Uterus (tissue), 4 donors: ENCODE measurements around the gene KLF6. TPM values are rescaled to one million over a fixed set of nuclear protein-coding genes. Genes with fewer than 3 reads are reported as not detected.
A peak's percentile ranks its signal among the peaks of the same experiment; 100 is the strongest.

Source experiments
- DNase-seq, 2 donors: peaks; one replicate each; pipeline ENCODE4 v3.0.0-alpha.2; 2019 to 2020
- H3K27ac ChIP-seq, 2 donors: fragments of 200-600 bp; sonication (generic); 1 replicate in 1 of 2; 2 replicates in 1 of 2; pipeline ENCODE4 v1.5.1; 2016 to 2018
- H3K27me3 ChIP-seq, 2 donors: fragments of 200-600 bp; sonication (generic); one replicate each; pipeline ENCODE4 v1.5.1; 2018 to 2019; ENCODE audit warnings: control low read depth in 1 of 2
- H3K36me3 ChIP-seq, 2 donors: fragments of 200-600 bp; sonication (generic); one replicate each; pipeline ENCODE4 v1.5.1; 2019; ENCODE audit warnings: control low read depth in 1 of 2
- H3K4me1 ChIP-seq, 2 donors: fragments of 200-600 bp; sonication (generic); one replicate each; pipeline ENCODE4 v1.5.1; 2018 to 2019; ENCODE audit warnings: control low read depth in 1 of 2
- H3K4me3 ChIP-seq, 2 donors: fragments of 200-600 bp; sonication (generic); 1 replicate in 1 of 2; 2 replicates in 1 of 2; pipeline ENCODE4 v1.5.1; 2018 to 2019; ENCODE audit warnings: mild to moderate bottlenecking in 1 of 2
- H3K9me3 ChIP-seq, 2 donors: fragments of 200-600 bp; sonication (generic); one replicate each; pipeline ENCODE4 v1.5.1; 2019; ENCODE audit warnings: control low read depth in 1 of 2
- CTCF ChIP-seq, 4 experiments: fragments of 200-600 bp in 2 of 4; fragments of 450-650 bp in 2 of 4; sonication (generic) in 2 of 4; IDR thresholded peaks; one replicate each; pipeline ENCODE4 v1.5.1; 2016 to 2019; ENCODE audit warnings: antibody characterized with exemption in 4 of 4, mild to moderate bottlenecking in 2 of 4, moderate library complexity in 1 of 4
- POLR2A ChIP-seq, 2 donors: fragments of 450-650 bp; IDR thresholded peaks; one replicate each; pipeline ENCODE4 v1.6.1; 2016; ENCODE audit warnings: antibody characterized with exemption in 2 of 2, mild to moderate bottlenecking in 1 of 2, moderate library complexity in 1 of 2
- intact Hi-C: fragments of 100-400 bp; cut with DNase I; formaldehyde crosslinking; loops from one replicate; pipeline ENCODE4 v1.15.1; 2023; ENCODE audit warnings: low total_unique reads
- total RNA-seq, 4 donors: library from RNA; depleted of rRNA in 3 of 4; stranded (reverse); fragments of >200 nt in 3 of 4; gene quantifications; one replicate each; pipeline versions ENCODE4 v1.1.0 to v1.2.4, GENCODE V29; 2014 to 2023
- donor health status: DM: yes; HTN: yes; CAD: no.

Gene KLF6
- total RNA-seq, 4 donors from 2014 or later, result 47.9 to 128 (median 87.4) TPM

- no peaks in the 10 kb centered on the region for H3K36me3 ChIP-seq
- no peaks in the 10 kb centered on the region for H3K9me3 ChIP-seq
- H3K27me3 ChIP-seq, result no peaks in the 10 kb centered on the region
- peak overlapping the region; percentile 99 to 100 for H3K27ac ChIP-seq
- intact Hi-C loops, result loop anchor here (10.0 kb wide), 1 partner anchor 463 kb away; no protein-coding TSS in a partner anchor
- H3K4me1 ChIP-seq, result peaks cover 5 to 6% of the 10 kb centered on the region in 2 donors
- peak overlapping the region; percentile 86 to 93 for H3K4me3 ChIP-seq
- peak in 1 of 2 donors; percentile 55 for DNase-seq
- TF ChIP-seq POLR2A (IDR thresholded peaks at IDR 0.05) (no peak), CTCF (IDR thresholded peaks at IDR 0.05) (peak; percentile 33 to 54 (median 46))
These were observed 3.4 kb downstream of the KLF6 start for GRCh38 chr10:3781468-3782145.

- Histone ChIP-seq H3K9me3 (no peaks in the 10 kb centered on the region), H3K4me3 (peak overlapping the region; percentile 86 to 93), H3K36me3 (no peaks in the 10 kb centered on the region), H3K27me3 (no peaks in the 10 kb centered on the region), H3K27ac (peak overlapping the region; percentile 99 to 100), H3K4me1 (peaks cover 5 to 6% of the 10 kb centered on the region in 2 donors)
- DNase-seq, result no peak
- TF ChIP-seq CTCF (IDR thresholded peaks at IDR 0.05), result no peak
- intact Hi-C loops, result loop anchor here (10.0 kb wide), 1 partner anchor 464 kb away; no protein-coding TSS in a partner anchor
These were observed 4.1 kb downstream of the KLF6 start for GRCh38 chr10:3780771-3781467.

- H3K4me1 ChIP-seq, result peaks cover 5 to 6% of the 10 kb centered on the region in 2 donors
- DNase-seq, result no peak
These were observed 4.8 kb downstream of the KLF6 start for GRCh38 chr10:3780021-3780770.

GRCh38 chr10:3779158-3779741, 5.8 kb downstream of the KLF6 start:
- TF ChIP-seq CTCF (IDR thresholded peaks at IDR 0.05) (no peak), POLR2A (IDR thresholded peaks at IDR 0.05) (no peak)
- no peaks in the 10 kb centered on the region for H3K9me3 ChIP-seq
- H3K27me3 ChIP-seq, result no peaks in the 10 kb centered on the region
- H3K4me1 ChIP-seq, result peaks cover 5 to 12% of the 10 kb centered on the region in 2 donors
- peak overlapping the region; percentile 86 to 93 for H3K4me3 ChIP-seq
- intact Hi-C loops, result no loop called here
- peak overlapping the region; percentile 99 to 100 for H3K27ac ChIP-seq
- no peaks in the 10 kb centered on the region for H3K36me3 ChIP-seq
- DNase-seq, result no peak

More at GRCh38 chr10:3780021-3780770, 4.8 kb downstream of the KLF6 start:
- H3K4me3 ChIP-seq, result peak overlapping the region; percentile 86 to 93
- intact Hi-C loops, result loop anchor here (10.0 kb wide), 1 partner anchor 465 kb away; no protein-coding TSS in a partner anchor
- H3K36me3 ChIP-seq, result no peaks in the 10 kb centered on the region
- H3K9me3 ChIP-seq, result no peaks in the 10 kb centered on the region
- TF ChIP-seq POLR2A (IDR thresholded peaks at IDR 0.05) (peak in 1 of 2 donors; percentile 16), CTCF (IDR thresholded peaks at IDR 0.05) (no peak)
- peak overlapping the region; percentile 99 to 100 for H3K27ac ChIP-seq
- no peaks in the 10 kb centered on the region for H3K27me3 ChIP-seq
